Astrocyte (in vitro differentiated cells and primary cell): Measurements from ENCODE around the gene STARD3NL. TPM values are rescaled to one million over a fixed set of nuclear protein-coding genes. Genes with fewer than 3 reads are reported as not detected.

Source experiments
- DNase-seq: peaks from one replicate; pipeline ENCODE4 v3.0.0-alpha.2; 2010; ENCODE audit warnings: low read depth
- FAIRE-seq: peaks from 2 replicates; lab custom pipeline; 2011; peaks lifted over from hg19 to GRCh38; lab: Jason Lieb, UNC
- H2AFZ ChIP-seq: 2 replicates; pipeline ENCODE4 v1.6.0; 2012; ENCODE audit warnings: low read depth, low read length, inconsistent platforms
- H3K27ac ChIP-seq: 2 replicates; pipeline ENCODE4 v1.5.1; 2011; ENCODE audit warnings: low read depth, low read length, inconsistent platforms
- H3K27me3 ChIP-seq: 2 replicates; pipeline ENCODE4 v1.6.0; 2011; ENCODE audit warnings: low read length, inconsistent platforms; ENCODE audit not compliant: insufficient read depth
- H3K36me3 ChIP-seq: 2 replicates; pipeline ENCODE4 v1.5.1; 2011; ENCODE audit warnings: low read length, inconsistent platforms; ENCODE audit not compliant: insufficient read depth
- H3K4me1 ChIP-seq: 2 replicates; pipeline ENCODE4 v1.5.1; 2011; ENCODE audit warnings: low read length, inconsistent platforms; ENCODE audit not compliant: insufficient read depth
- H3K4me2 ChIP-seq: 2 replicates; pipeline ENCODE4 v1.6.0; 2012; ENCODE audit warnings: low read length, inconsistent platforms
- H3K4me3 ChIP-seq: 2 replicates; pipeline ENCODE4 v1.5.1; 2011; ENCODE audit warnings: low read depth, mild to moderate bottlenecking, low read length, inconsistent platforms; ENCODE audit not compliant: insufficient read depth
- H3K79me2 ChIP-seq: 2 replicates; pipeline ENCODE4 v1.6.0; 2012; ENCODE audit warnings: mild to moderate bottlenecking, low read length, inconsistent platforms; ENCODE audit not compliant: insufficient read depth
- H3K9ac ChIP-seq: 2 replicates; pipeline ENCODE4 v1.6.0; 2012; ENCODE audit warnings: mild to moderate bottlenecking, low read length, inconsistent platforms
- H3K9me3 ChIP-seq: 2 replicates; pipeline ENCODE4 v1.5.1; 2012; ENCODE audit warnings: low read depth, mild to moderate bottlenecking, low read length, inconsistent platforms; ENCODE audit not compliant: insufficient read depth
- H4K20me1 ChIP-seq: 2 replicates; pipeline ENCODE4 v1.6.0; 2012; ENCODE audit warnings: low read length, inconsistent platforms; ENCODE audit not compliant: insufficient read depth
- H3K27ac Mint-ChIP-seq: one replicate; pipeline ENCODE4 v1.8.0; 2021; ENCODE audit warnings: mild to moderate bottlenecking, mixed read lengths; ENCODE audit not compliant: unreplicated experiment
- H3K27me3 Mint-ChIP-seq: one replicate; pipeline ENCODE4 v1.8.0; 2021; ENCODE audit warnings: low read depth, mixed read lengths; ENCODE audit not compliant: unreplicated experiment
- H3K36me3 Mint-ChIP-seq: one replicate; pipeline ENCODE4 v1.8.0; 2021; ENCODE audit warnings: low read depth, mixed read lengths; ENCODE audit not compliant: unreplicated experiment
- H3K4me1 Mint-ChIP-seq: one replicate; pipeline ENCODE4 v1.8.0; 2021; ENCODE audit warnings: low read depth, mixed read lengths; ENCODE audit not compliant: unreplicated experiment
- H3K4me3 Mint-ChIP-seq: one replicate; pipeline ENCODE4 v1.8.0; 2021; ENCODE audit warnings: mild to moderate bottlenecking, moderate library complexity, mixed read lengths; ENCODE audit not compliant: unreplicated experiment
- H3K9me3 Mint-ChIP-seq: one replicate; pipeline ENCODE4 v1.8.0; 2021; ENCODE audit warnings: mild to moderate bottlenecking, mixed read lengths; ENCODE audit not compliant: unreplicated experiment
- CTCF ChIP-seq: IDR thresholded peaks from 2 replicates; pipeline ENCODE4 v1.5.1; 2011; ENCODE audit warnings: low read depth, mild to moderate bottlenecking, inconsistent platforms, low read length, moderate library complexity; ENCODE audit not compliant: insufficient read depth
- EZH2 ChIP-seq: IDR thresholded peaks from 2 replicates; pipeline ENCODE4 v1.6.1; 2012; ENCODE audit warnings: mild to moderate bottlenecking, low read length, inconsistent platforms; ENCODE audit not compliant: insufficient read depth
- total RNA-seq: library from RNA; stranded (reverse); gene quantifications from 2 replicates; pipeline ENCODE4 v1.2.1, GENCODE V29; 2021

The STARD3NL gene
- total RNA-seq, 1 donor from 2014 or later, result 85.8 TPM

- no peak for DNase-seq
- H3K4me3 Mint-ChIP-seq, result no peak overlapping the region
- peaks cover 12% of the 10 kb centered on the region for H4K20me1 ChIP-seq
- no peak for TF ChIP-seq CTCF
- no peak for TF ChIP-seq EZH2
- H2AFZ ChIP-seq, result no peak overlapping the region
- no peak overlapping the region for H3K9ac ChIP-seq
- H3K36me3 ChIP-seq, result peaks cover 31% of the 10 kb centered on the region
- no peak overlapping the region for H3K4me3 ChIP-seq
- no peak for FAIRE-seq
- no peaks in the 10 kb centered on the region for H3K27me3 Mint-ChIP-seq
- no peaks in the 10 kb centered on the region for H3K27me3 ChIP-seq
- no peaks in the 10 kb centered on the region for H3K9me3 Mint-ChIP-seq
- H3K27ac ChIP-seq, result no peak overlapping the region
- H3K27ac Mint-ChIP-seq, result no peak overlapping the region
- no peaks in the 10 kb centered on the region for H3K79me2 ChIP-seq
- peaks cover 2% of the 10 kb centered on the region for H3K36me3 Mint-ChIP-seq
- H3K4me2 ChIP-seq, result no peak overlapping the region
- peaks cover 5% of the 10 kb centered on the region for H3K4me1 Mint-ChIP-seq
- no peaks in the 10 kb centered on the region for H3K9me3 ChIP-seq
- no peaks in the 10 kb centered on the region for H3K4me1 ChIP-seq
Observed at GRCh38 chr7:38223306-38223705, 45.3 kb downstream of the STARD3NL start.

DNA sequence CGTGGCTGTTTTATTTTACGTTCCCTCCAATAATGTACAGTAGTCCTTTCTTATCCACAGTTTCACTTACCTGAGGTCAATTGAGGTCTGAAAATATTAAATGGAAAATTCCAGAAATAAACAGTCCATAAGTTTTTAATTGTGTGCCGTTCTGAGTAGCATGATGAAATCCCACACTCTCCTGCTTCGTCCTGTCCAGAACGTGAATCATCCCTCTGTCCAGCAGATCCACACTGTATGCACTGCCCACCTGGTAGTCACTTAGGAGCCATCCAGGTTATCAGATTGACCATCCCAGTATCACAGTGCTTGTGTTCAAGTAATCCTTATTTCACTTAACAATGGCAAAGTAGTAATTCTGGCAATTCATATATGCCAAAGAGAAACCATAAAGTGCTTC is 46.3 kb downstream of the STARD3NL start:
- H3K9me3 ChIP-seq, result no peaks in the 10 kb centered on the region
- H3K4me3 Mint-ChIP-seq, result no peak overlapping the region

More for the DNA sequence above, 46.3 kb downstream of the STARD3NL start:
- peaks cover 2% of the 10 kb centered on the region for H3K36me3 Mint-ChIP-seq
- H3K9me3 Mint-ChIP-seq, result no peaks in the 10 kb centered on the region
- no peak for FAIRE-seq
- H3K27me3 Mint-ChIP-seq, result no peaks in the 10 kb centered on the region
- peaks cover 16% of the 10 kb centered on the region for H4K20me1 ChIP-seq
- peaks cover 9% of the 10 kb centered on the region for H3K4me1 Mint-ChIP-seq
- no peak overlapping the region for H3K27ac ChIP-seq
- no peak overlapping the region for H3K9ac ChIP-seq
- no peak for DNase-seq
- no peaks in the 10 kb centered on the region for H3K79me2 ChIP-seq
- H3K36me3 ChIP-seq, result peaks cover 36% of the 10 kb centered on the region
- H3K27ac Mint-ChIP-seq, result peak overlapping the region; percentile 16
- no peak overlapping the region for H3K4me3 ChIP-seq
- TF ChIP-seq CTCF, result no peak
- no peak for TF ChIP-seq EZH2
- no peak overlapping the region for H3K4me2 ChIP-seq
- no peaks in the 10 kb centered on the region for H3K27me3 ChIP-seq
- H2AFZ ChIP-seq, result no peak overlapping the region
- peaks cover 5% of the 10 kb centered on the region for H3K4me1 ChIP-seq
